ENCODE measurements around the gene CAMSAP2. TPM values are rescaled to one million over a fixed set of nuclear protein-coding genes. Genes with fewer than 3 reads are reported as not detected.
"Not testable (repeated sequence)": the region's sequence is repeated elsewhere in the genome, so short reads cannot be mapped to it uniquely, and the experiment has no call there.

CAMSAP2 gene
- total RNA-seq, 4 donors from 2014 or later: 26.5 to 47.4 (median 33.3) TPM

GRCh38 chr1:200808846-200809245 lies 70.2 kb downstream of the CAMSAP2 start:
- H3K27me3 ChIP-seq: no peaks in the 10 kb centered on the region
- peaks cover 33% of the 10 kb centered on the region for H3K36me3 ChIP-seq
- H3K4me3 ChIP-seq: no peak overlapping the region
- TF ChIP-seq POLR2A (IDR thresholded peaks at IDR 0.05) (no peak), POLR2AphosphoS5 (IDR thresholded peaks at IDR 0.05) (no peak), EP300 (IDR thresholded peaks at IDR 0.05) (no peak), CTCF (IDR thresholded peaks at IDR 0.05) (no peak)
- WGBS: 84% methylated on average over 2 of the region's 2 CpGs
- no peaks in the 10 kb centered on the region for H3K9me3 ChIP-seq
- no peaks in the 10 kb centered on the region for H3K4me1 ChIP-seq
- no peak overlapping the region for H3K27ac ChIP-seq
- no peak for DNase-seq (ENCODE audit: low spot score in 2 of 2)

- Histone ChIP-seq H3K27me3 (no peaks in the 10 kb centered on the region), H3K27ac (no peak overlapping the region), H3K4me1 (no peaks in the 10 kb centered on the region), H3K36me3 (peaks cover 42% of the 10 kb centered on the region), H3K4me3 (no peak overlapping the region), H3K9me3 (no peaks in the 10 kb centered on the region)
- 85% methylated on average over 4 of the region's 4 CpGs for WGBS
- no peak for DNase-seq (ENCODE audit: low spot score in 2 of 2)
- TF ChIP-seq CTCF (IDR thresholded peaks at IDR 0.05): no peak
- TF ChIP-seq EP300 (IDR thresholded peaks at IDR 0.05): no peak
- TF ChIP-seq POLR2AphosphoS5 (IDR thresholded peaks at IDR 0.05): no peak
- TF ChIP-seq POLR2A (IDR thresholded peaks at IDR 0.05): no peak
These were observed 73.0 kb downstream of the CAMSAP2 start for GRCh38 chr1:200811704-200812103.

- 89% methylated on average over 22 of the region's 26 CpGs for WGBS
- H3K27ac ChIP-seq; H3K9me3 ChIP-seq; H3K4me1 ChIP-seq; DNase-seq (ENCODE audit: low spot score in 2 of 2); H3K4me3 ChIP-seq; H3K27me3 ChIP-seq: not testable (repeated sequence)
- peaks cover 14% of the 10 kb centered on the region for H3K36me3 ChIP-seq
These were observed 78.0 kb downstream of the CAMSAP2 start for GRCh38 chr1:200816624-200817224.

GRCh38 chr1:200818248-200818647 lies 79.6 kb downstream of the CAMSAP2 start:
- no peak for DNase-seq (ENCODE audit: low spot score in 2 of 2)
- Histone ChIP-seq H3K27ac (no peak overlapping the region), H3K9me3 (no peaks in the 10 kb centered on the region), H3K36me3 (peaks cover 15% of the 10 kb centered on the region), H3K4me1 (no peaks in the 10 kb centered on the region), H3K27me3 (no peaks in the 10 kb centered on the region), H3K4me3 (no peak overlapping the region)
- TF ChIP-seq CTCF (IDR thresholded peaks at IDR 0.05): no peak
- 84% methylated on average over 1 of the region's 1 CpG for WGBS

- Histone ChIP-seq H3K4me1 (no peaks in the 10 kb centered on the region), H3K27ac (no peak overlapping the region), H3K4me3 (no peak overlapping the region), H3K27me3 (no peaks in the 10 kb centered on the region), H3K9me3 (no peaks in the 10 kb centered on the region), H3K36me3 (peaks cover 15% of the 10 kb centered on the region)
- DNase-seq (ENCODE audit: low spot score in 2 of 2): no peak
- TF ChIP-seq CTCF (IDR thresholded peaks at IDR 0.05) (no peak), POLR2AphosphoS5 (IDR thresholded peaks at IDR 0.05) (no peak), POLR2A (IDR thresholded peaks at IDR 0.05) (no peak), EP300 (IDR thresholded peaks at IDR 0.05) (no peak)
- 98% methylated on average over 2 of the region's 2 CpGs for WGBS
These were observed 81.0 kb downstream of the CAMSAP2 start for GRCh38 chr1:200819726-200820125.

- Histone ChIP-seq H3K27me3 (no peaks in the 10 kb centered on the region), H3K4me3 (no peak overlapping the region), H3K9me3 (no peaks in the 10 kb centered on the region), H3K4me1 (no peaks in the 10 kb centered on the region), H3K27ac (no peak overlapping the region), H3K36me3 (peaks cover 7% of the 10 kb centered on the region)
- 74% methylated on average over 2 of the region's 2 CpGs for WGBS
- TF ChIP-seq EP300 (IDR thresholded peaks at IDR 0.05) (no peak), POLR2AphosphoS5 (IDR thresholded peaks at IDR 0.05) (no peak), CTCF (IDR thresholded peaks at IDR 0.05) (no peak), POLR2A (IDR thresholded peaks at IDR 0.05) (no peak)
- DNase-seq (ENCODE audit: low spot score in 2 of 2): no peak
These were observed 92.4 kb downstream of the CAMSAP2 start for GRCh38 chr1:200831091-200831490.
